Measurements from ENCODE around the gene ANTXRL.
"Not testable (repeated sequence)": the region's sequence is repeated elsewhere in the genome, so short reads cannot be mapped to it uniquely, and the experiment has no call there.

Gene ANTXRL

GRCh38 chr10:46308666-46309450 lies 22.1 kb downstream of the ANTXRL start:
- no peak for DNase-seq (ENCODE audit: low read depth)

- DNase-seq (ENCODE audit: low read depth): no peak
Observed at GRCh38 chr10:46309511-46310142, 22.8 kb downstream of the ANTXRL start.

DNA sequence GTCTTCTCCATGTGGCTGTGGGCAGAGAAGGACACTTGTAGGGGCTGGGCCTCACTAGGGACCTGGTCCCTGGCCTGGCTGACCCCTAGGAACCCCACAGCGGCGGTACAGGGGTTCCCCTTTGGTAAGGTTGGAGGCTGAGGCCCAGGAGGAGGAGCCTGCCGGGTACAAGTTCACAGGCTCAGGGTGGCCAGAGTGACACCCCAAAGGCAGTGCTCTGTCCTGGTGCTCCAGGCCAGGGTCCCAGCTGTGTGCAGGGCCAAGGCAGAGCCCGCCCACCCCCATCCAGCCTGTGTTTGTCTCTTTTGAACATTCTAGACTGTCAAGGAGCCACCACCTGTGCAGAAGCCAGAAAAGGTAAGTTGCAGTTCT lies 23.3 kb downstream of the ANTXRL start:
- DNase-seq (ENCODE audit: low read depth): no peak

DNA sequence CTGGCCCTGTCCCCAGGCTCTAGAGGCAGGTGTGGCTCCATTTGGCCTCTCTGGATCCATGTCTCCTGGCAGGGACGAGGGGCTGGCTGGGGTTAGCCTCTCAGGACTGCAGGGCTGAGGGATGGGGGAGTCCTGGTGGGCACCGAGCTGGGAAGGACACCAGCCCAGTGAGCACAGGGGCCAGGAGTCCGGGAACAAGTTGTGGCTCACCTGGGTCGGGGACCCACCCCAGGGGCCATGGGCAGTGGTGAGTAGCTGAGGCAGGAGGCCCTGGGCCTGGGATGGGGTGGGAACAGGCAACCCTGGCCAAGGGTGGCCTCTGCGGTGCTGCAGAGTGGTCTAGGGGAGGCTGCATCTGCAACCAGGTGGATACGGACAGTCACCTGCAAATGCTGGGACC lies 24.1 kb downstream of the ANTXRL start:
- no peak for DNase-seq (ENCODE audit: low read depth)

GRCh38 chr10:46311501-46311951 lies 24.7 kb downstream of the ANTXRL start:
- no peak for DNase-seq (ENCODE audit: low read depth)

- DNase-seq (ENCODE audit: low read depth): not testable (repeated sequence)
Observed at GRCh38 chr10:46311961-46312431, 25.2 kb downstream of the ANTXRL start.

- no peak for DNase-seq (ENCODE audit: low read depth)
Observed at GRCh38 chr10:46312953-46313352, 26.2 kb downstream of the ANTXRL start.

DNA sequence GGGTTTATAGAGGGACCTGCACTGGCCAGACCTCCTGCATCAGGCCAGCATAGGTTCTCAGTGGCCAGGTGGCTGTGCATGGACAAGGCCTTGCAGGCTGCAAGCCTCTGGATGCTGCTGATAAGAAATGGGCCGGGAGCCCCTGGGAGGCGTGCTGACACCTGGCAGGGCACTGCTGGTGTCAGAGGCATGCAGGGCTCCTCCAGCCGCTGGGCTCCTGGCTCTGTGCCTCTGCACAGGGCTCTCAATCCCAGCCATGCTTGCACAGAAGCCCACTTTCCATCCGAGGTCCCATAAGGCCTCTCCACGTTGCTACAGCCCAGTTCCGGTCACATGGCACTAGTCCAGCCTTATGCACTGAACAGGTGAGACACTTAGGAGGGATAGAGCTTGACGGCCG lies 27.3 kb downstream of the ANTXRL start:
- no peak for DNase-seq (ENCODE audit: low read depth)

GRCh38 chr10:46315071-46315860 lies 28.5 kb downstream of the ANTXRL start:
- not testable (repeated sequence) for DNase-seq (ENCODE audit: low read depth)

DNA sequence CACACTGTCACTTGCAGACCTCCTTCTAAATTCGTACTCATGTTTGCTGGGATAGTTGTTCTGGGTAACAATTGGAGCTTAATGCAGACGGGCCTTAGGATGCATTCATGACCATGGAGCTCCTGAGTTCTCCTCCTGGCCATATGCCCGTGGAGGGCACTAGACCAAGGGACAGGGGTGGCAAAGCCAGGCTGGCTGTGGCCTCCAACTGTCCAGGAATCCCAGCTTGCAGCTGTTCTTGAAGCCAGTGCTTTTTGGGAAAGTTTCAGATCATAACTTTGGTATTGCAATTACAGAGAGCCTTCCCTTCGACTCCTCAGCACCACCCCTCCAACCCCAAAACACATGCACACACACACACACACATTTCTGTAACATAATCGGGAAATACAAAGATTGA lies 30.6 kb downstream of the ANTXRL start:
- no peak for DNase-seq (ENCODE audit: low read depth)

DNA sequence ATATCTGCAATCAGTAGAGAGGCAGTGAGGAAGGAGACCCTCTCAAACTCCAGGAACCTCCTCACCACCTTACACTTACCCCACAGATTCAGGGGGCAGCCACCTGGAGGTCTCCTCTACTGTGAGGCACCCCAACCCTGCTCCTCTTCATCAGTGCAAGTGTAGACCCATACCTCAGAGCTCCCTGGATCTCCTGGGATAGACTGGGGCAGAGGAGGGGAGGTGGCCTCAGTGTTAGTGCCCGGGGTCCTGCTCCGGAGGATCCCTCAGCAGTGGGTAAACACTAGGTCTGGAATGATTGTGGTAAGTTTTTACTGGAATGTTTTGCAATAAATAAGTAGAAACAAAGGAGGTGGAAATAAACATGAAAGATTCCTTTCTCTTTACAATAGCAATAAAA lies 31.1 kb downstream of the ANTXRL start:
- DNase-seq (ENCODE audit: low read depth): no peak

- DNase-seq (ENCODE audit: low read depth): no peak
Observed at GRCh38 chr10:46318799-46319198, 32.0 kb downstream of the ANTXRL start.

DNA sequence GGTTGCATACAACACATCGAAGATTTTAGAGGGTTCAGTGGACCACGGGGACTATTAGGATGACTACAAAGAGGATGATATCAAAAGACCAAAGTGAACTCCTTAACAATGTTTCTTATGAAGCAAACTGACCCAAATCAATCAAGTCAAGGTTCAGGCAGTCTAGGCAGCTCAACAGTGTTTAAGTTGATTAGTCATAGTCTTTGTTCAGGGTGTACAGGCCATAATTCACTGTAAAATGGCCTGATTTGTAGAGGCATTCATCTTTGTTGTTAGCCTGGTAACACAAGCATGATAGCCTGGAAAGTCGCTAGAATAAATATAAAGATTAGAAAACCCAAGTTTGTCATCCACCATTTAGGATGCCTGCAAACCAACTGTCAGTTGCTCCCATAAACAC lies 32.6 kb downstream of the ANTXRL start:
- no peak for DNase-seq (ENCODE audit: low read depth)

DNA sequence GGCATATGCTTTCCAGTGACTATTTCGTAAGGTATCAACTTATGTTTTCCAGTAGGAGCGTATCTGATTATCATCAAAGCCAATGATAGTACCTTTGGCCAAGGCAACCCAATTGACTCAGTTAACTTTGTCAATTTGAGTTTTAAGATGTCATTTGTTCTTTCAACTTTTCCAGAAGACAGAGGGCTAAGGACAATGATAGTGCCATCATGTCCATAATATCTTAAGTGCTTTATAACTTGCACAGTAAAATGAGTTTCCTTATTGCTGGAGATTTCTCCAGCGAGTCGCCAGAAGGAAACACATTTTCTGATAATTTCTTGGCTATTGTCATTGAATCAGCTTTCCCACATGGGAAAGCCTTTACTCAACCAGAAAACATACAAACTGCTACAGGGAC lies 35.0 kb downstream of the ANTXRL start:
- no peak for DNase-seq (ENCODE audit: low read depth)

GRCh38 chr10:46323176-46323575 lies 36.4 kb downstream of the ANTXRL start:
- no peak for DNase-seq (ENCODE audit: low read depth)

- no peak for DNase-seq (ENCODE audit: low read depth)
Observed at GRCh38 chr10:46325021-46325420, 38.2 kb downstream of the ANTXRL start.

- DNase-seq (ENCODE audit: low read depth): no peak
Observed at GRCh38 chr10:46326066-46326465, 39.3 kb downstream of the ANTXRL start.

DNA sequence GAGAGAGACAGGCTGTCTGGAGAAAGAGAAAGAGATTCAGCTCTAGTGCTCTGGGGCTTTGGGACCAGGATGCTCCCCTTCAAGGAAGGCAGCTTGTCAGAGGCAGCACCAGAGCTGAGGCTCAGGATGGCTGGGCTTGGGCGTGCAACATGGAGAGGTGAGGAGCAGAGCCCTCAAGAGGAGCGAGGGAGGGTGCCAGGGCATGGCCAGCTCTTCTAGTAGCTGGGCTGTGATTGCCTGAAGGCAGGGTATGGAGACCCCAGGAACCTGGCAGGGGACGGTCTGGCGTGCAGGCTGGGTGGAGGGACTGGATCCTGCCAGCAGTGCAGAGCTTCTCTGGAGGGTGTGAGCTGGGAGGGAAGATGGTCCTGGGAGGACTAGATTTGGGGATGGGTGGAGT lies 40.2 kb downstream of the ANTXRL start:
- no peak for DNase-seq (ENCODE audit: low read depth)

DNA sequence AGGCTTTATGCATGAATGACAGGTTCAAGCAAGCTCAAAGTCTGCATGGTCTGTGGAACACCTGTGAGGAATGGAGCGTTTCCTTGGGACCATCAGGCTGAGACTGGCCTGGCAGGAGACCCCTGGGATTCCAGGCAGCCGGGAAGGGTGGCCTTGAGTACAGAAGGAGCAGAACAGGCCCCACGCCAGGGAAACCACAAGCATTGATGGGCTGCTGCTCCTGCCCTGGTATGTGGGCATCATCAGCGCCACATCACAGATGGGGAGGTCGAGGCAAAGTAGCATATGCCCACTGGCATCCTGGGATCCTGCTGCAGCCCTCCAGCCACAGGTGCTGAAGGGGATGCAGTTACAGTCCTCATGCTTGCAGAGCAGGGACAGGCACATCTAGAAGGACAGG lies 40.9 kb downstream of the ANTXRL start:
- no peak for DNase-seq (ENCODE audit: low read depth)

GRCh38 chr10:46328853-46329689 lies 42.3 kb downstream of the ANTXRL start:
- no peak for DNase-seq (ENCODE audit: low read depth)

DNA sequence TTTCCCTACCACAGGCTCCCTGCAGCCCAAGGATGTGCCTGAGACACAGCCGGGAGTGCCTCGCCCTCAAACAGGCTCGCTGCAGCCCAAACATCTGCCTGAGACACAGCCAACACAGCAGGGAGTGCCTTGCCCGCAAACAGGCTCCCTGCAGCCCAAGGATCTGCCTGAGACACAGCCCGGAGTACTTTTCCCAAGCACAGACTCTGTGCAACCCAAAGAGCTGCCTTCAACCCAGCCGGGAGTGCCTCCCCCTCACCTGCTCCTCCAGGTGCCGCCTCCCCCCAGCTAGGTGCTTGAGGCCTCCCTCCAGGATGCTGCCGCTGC lies 42.9 kb downstream of the ANTXRL start:
- DNase-seq (ENCODE audit: low read depth): no peak

DNA sequence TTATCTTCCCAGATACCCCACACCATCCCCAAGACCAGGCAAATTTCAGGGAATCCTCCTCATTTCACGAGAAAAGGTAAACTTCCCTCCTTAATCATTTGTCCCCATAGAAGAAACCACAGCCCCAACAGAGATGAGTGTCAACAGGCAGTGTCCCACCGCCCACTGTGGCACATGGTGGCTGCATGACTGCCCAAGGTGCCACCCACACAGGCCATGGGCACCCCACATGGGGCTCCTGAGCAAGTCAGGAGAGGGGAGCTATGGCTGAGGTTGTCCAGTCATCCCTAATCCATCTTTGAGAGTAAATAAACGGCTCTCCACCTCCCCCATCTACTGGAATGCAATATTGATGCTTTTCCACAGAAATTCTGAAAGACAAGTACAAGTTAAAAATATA lies 44.1 kb downstream of the ANTXRL start:
- DNase-seq (ENCODE audit: low read depth): no peak

Measured in activated T-helper 9 cell treated with anti-CD3 and anti-CD28 coated beads, Interleukin-2, amount 50 U/mL, for 16 hours (primary cell).